Stimulated activated CD4-positive, alpha-beta T cell treated with anti-CD3 and anti-CD28 coated beads, Interleukin-15, amount 100 ng/mL, for 24 hours (primary cell): ENCODE measurements around the gene IRS2.
"Not testable (repeated sequence)": the region's sequence is repeated elsewhere in the genome, so short reads cannot be mapped to it uniquely, and the experiment has no call there.

Experiments used
- DNase-seq: peaks from one replicate; pipeline ENCODE4 v3.0.0-alpha.2; 2020

Gene IRS2

GRCh38 chr13:109786457-109787134, at the start of gene IRS2:
IRS2 (minus strand) TSS chr13:109786583; CDS start chr13:109786053, 530 bp downstream.
- peak; percentile 92 for DNase-seq

GRCh38 chr13:109834973-109835720, 48.8 kb upstream of the IRS2 start:
- no peak for DNase-seq

- no peak for DNase-seq
Observed at GRCh38 chr13:109833940-109834339, 47.6 kb upstream of the IRS2 start.

GRCh38 chr13:109833071-109833470, 46.7 kb upstream of the IRS2 start:
- DNase-seq, result no peak

GRCh38 chr13:109828591-109829316, 42.4 kb upstream of the IRS2 start:
- not testable (repeated sequence) for DNase-seq

- not testable (repeated sequence) for DNase-seq
Observed at GRCh38 chr13:109823201-109823600, 36.8 kb upstream of the IRS2 start.

GRCh38 chr13:109821103-109821502, 34.7 kb upstream of the IRS2 start:
- no peak for DNase-seq

GRCh38 chr13:109819874-109820273, 33.5 kb upstream of the IRS2 start:
- DNase-seq, result no peak

- no peak for DNase-seq
Observed at GRCh38 chr13:109818886-109819285, 32.5 kb upstream of the IRS2 start.

- DNase-seq, result no peak
Observed at GRCh38 chr13:109817591-109818535, 31.5 kb upstream of the IRS2 start.

GRCh38 chr13:109816808-109817203, 30.4 kb upstream of the IRS2 start:
- no peak for DNase-seq

- DNase-seq, result no peak
Observed at GRCh38 chr13:109816112-109816807, 29.9 kb upstream of the IRS2 start.

GRCh38 chr13:109815651-109816050, 29.3 kb upstream of the IRS2 start:
- DNase-seq, result no peak

- no peak for DNase-seq
Observed at GRCh38 chr13:109813663-109814062, 27.3 kb upstream of the IRS2 start.

GRCh38 chr13:109812382-109812781, 26.0 kb upstream of the IRS2 start:
- no peak for DNase-seq

- DNase-seq, result no peak
Observed at GRCh38 chr13:109810761-109811510, 24.6 kb upstream of the IRS2 start.

- DNase-seq, result no peak
Observed at GRCh38 chr13:109809216-109809932, 23.0 kb upstream of the IRS2 start.

GRCh38 chr13:109807345-109807744, 21.0 kb upstream of the IRS2 start:
- DNase-seq, result no peak

GRCh38 chr13:109804654-109805053, 18.3 kb upstream of the IRS2 start:
- DNase-seq, result no peak

- no peak for DNase-seq
Observed at GRCh38 chr13:109803825-109804224, 17.4 kb upstream of the IRS2 start.
